ENCODE results near the gene FAM237B.

The FAM237B gene

DNA sequence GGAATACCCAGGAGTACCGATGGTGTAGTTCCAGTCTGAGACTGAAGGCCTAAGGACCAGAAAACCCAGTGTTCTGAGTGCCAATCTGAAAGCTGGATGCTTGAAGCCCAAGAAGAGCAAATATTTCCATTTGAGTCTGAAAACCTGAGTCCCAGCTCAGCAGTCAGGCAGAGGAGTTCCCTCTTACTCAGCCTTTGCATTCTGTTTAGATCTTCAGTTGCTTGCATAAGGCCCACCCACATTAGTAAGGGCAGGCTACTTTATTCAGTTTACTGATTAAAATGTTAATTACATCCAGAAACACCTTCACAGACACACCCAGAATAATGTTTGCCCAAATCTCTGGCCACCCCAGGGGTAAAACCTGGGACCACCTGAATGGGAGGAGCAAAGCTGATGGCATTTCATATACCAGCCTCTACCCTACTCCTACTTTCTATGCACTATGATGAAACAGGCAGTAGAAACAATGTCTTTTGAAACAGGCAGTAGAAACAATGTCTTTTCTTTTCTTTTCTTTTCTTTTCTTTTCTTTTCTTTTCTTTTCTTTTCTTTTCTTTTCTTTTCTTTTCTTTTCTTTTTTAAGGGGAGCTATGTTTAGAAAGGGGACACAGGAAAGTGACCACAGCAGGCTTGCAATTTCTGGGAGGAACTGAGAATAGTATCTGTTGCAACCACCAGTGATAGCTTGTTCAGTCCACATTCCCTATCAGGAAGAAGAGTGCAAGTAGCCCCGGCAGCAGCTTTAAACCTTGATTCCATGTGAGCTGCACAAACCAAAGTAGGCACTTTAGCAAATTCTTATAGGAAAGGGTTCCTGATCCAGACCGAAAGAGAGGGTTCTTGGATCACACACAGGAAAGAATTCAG lies 30.6 kb downstream of the FAM237B start:
- no peak for DNase-seq

DNA sequence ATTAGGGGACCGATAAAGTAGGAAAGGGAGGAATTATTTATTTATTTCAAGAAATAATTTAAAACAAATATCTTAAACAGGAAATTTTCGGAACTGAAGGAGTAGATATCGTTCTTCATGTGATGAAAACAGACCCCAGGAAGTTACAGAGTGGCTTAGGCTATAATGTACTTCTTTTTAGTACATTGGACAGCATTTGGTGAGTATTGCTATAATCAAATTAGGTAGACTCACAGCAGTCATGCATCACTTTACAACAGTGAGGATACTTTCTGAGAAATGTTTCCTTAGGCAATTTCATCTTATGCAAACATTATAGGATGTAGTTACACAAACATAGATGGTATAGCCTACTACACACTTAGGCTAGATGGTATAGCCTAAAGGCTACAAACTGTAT lies 33.0 kb downstream of the FAM237B start:
- no peak for DNase-seq

DNA sequence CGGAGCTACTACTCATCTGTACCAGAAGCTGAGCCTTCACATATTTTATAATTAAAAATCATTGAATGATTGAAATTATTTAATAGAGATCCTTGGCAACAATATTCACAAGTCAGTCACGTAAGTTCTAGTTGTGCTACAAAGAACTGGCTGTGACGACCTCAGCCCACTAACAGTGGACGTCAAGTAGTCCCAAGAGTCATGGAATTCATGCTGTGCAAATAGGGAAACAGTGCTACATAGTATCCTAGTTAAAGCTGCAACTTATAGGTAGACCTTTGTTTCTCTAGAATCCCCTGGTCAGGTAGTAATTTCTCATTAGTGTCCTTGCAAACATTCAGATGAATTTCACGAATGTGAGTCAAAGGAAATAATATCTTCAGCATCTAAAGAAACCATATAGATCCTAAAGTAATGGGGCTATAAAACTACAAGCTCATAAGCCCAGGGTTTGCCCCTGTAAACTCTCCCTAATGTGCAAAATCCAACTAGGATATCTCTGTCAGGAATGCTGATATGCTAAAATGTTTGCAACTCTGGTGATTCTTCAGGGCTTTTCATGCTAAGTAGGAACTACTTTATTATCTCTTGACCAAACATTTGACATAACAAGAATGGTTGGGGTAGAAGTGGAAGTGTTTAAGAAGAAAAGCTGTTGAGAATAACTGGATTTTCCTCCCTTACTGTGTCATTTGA lies 44.9 kb downstream of the FAM237B start:
- no peak for DNase-seq

DNA sequence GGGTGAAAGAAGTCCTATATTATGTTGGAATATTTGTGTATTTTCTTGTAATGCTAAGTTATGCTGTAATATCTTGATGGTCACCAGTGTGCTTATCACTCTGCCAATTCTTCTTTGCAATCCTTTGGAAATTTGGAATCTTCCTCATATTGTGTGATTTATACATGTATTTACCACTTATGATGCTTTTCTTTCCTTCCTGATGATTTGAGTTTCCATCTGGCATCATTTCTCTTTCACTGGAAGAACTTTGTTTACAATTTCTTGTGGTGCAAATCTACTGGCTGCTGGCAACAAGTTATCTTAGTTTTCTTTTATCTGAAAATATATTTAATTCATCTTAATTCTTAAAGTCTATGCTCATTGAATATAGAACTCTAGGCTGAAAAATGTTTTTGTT lies 46.9 kb downstream of the FAM237B start:
- no peak for DNase-seq

DNA sequence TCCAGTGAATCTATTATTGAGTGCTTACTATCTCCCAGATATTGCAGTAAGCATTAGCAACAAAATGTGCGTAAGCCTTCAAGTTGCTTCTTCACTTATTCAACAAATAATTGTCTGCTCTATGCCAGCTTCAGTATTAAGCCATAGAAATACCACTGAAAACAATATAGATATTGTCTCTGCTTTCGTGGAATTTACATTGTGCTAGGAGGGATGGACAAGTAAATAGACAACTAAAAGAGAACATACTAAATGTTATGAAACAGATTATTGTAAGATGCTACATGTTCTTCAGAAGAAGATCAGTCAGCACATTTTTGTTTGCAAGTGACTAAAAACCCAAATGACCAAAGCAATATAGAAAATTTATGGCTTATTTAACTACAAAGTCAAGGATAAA lies 48.9 kb downstream of the FAM237B start:
- DNase-seq = no peak

DNA sequence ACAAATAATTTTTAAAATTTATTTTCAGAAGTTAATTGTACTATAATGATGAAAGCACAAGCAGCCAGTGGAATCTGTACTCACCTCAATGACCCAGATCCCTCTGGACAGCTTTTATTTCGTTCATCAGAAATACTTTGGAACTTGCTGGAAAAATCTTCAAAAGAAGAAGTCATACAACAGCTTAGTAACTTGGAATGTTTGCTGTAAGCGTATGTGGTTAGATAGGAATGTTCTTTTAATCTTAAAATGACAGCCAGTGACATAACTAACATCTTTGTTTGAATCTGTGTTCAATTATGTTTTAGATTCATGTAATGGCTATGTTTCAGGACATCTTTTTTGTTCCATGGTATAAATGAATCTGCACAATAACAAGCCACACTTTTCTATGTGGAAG lies 49.4 kb downstream of the FAM237B start:
- no peak for DNase-seq

DNA sequence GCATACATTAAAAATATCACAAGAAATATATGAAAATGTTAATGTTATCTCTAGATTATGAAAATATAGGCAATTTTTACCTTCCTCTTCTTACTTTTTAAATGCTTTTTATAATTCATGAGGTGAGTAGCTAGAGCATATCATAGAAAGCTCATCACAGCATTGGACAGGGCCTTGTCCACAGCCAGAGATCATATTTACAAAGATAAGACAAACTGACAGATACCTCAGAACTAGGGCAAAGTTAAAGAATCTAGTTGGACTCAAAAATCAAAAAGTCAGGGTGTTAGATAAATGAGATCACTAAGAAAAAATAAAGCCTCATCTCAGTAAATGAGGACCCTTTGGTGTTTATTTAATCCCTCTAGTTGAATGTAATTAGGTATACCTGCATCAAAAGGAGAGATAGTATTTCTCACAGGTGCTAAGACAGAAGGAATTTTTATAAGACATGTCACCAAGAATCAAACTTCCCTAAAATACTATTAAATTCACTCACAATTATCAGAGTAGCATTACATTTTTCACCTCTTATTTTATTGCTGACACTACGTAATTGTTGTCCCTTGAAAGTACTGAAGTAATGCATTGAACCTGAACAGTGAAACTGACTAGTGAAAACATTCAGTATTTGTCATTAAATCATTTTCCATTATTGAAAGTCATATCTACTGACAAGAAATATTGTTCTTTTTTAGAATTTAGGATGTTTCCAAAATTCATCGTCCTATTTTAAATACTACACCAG lies 50.5 kb downstream of the FAM237B start:
- DNase-seq = no peak

DNA sequence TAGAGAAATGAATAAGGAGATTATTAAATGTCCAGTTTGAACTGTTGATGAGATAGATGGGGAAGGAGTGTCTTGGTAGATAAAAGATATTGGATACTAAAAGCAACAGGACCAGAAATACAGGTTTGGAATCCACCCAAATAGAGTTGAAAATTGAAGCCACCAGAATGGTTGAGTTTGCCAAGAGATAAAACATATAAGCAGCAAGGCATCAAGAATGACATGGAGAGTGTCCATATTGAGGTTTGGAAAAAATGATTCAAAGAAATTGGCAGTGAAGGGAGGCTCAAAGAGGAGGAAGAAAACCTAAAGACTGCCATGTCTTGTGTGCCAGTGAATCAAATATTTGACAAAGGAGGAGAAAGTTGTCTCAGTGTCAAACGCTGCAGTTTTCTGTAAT lies 51.9 kb downstream of the FAM237B start:
- no peak for DNase-seq

DNA sequence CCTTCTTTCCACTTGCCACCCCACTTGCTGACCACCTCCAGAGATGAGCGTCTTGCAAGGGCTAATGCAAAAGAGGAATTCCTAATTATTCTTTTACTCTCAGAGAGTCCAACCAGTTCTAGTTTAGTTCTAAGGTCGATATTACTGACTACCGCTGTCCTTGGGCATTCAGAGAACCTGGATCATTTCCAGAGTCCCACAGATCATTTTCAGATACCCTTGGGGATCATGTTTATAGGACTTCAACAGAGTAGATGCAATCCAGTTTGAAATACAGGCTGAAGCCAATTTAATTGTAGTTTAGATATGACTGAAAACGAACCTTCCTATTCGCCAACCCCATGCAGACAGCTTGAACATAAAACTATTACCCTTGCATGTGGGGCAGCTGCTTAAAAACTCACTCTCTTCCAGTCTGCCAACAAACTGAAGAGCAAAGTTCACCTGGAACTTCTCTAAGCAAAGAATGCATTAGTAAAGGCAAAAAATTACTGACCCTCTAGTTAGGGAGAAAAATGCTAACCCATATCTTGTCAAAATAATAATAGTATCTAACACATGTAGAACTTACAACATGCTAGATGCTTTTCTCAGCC lies 53.7 kb downstream of the FAM237B start:
- no peak for DNase-seq

DNA sequence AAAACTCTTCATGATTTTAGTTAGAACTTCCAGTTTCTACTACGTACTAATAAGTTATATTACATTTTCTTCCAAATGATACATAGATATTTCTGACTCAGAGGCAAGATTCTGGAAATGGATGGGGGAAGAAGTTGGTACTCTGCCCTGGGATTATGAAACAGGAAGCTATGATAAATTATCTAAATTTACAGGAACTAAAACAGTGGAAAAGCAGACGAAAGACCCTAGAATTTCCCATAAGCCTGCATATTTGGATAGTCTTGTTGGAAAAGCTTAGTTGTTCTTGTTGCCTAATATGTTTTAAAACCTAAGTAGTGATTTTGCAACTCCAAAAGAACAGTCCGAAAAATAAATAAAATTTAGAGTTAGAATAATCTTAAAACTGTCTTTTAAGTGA lies 54.3 kb downstream of the FAM237B start:
- DNase-seq = no peak
